Type B pancreatic cell (in vitro differentiated cells): ENCODE measurements around the gene STEAP3. TPM values are rescaled to one million over a fixed set of nuclear protein-coding genes. Genes with fewer than 3 reads are reported as not detected.

Source experiments
- DNase-seq: peaks from one replicate; pipeline ENCODE4 v3.0.0; 2021; ENCODE audit warnings: mixed read lengths; ENCODE audit not compliant: unreplicated experiment; ENCODE audit errors: extremely low spot score
- H3K27ac Mint-ChIP-seq: 2 replicates; pipeline ENCODE4 v1.8.0; 2021; ENCODE audit warnings: mild to moderate bottlenecking, mixed read lengths
- H3K27me3 Mint-ChIP-seq: 2 replicates; pipeline ENCODE4 v1.8.0; 2021; ENCODE audit warnings: mixed read lengths
- H3K36me3 Mint-ChIP-seq: 2 replicates; pipeline ENCODE4 v1.8.0; 2021; ENCODE audit warnings: mixed read lengths
- H3K4me1 Mint-ChIP-seq: one replicate; pipeline ENCODE4 v1.8.0; 2021; ENCODE audit warnings: mixed read lengths; ENCODE audit not compliant: unreplicated experiment
- H3K4me3 Mint-ChIP-seq: 2 replicates; pipeline ENCODE4 v1.8.0; 2021; ENCODE audit warnings: mild to moderate bottlenecking, mixed read lengths
- H3K9me3 Mint-ChIP-seq: 2 replicates; pipeline ENCODE4 v1.8.0; 2021; ENCODE audit warnings: mixed read lengths
- total RNA-seq: library from RNA; stranded (reverse); gene quantifications from 2 replicates; pipeline ENCODE4 v1.2.1, GENCODE V29; 2021; ENCODE audit warnings: low replicate concordance
- TF ChIP-seq, protein P1 (sequence below): fragments of 200-600 bp; sonication (generic); conservative IDR thresholded peaks from 2 replicates; pipeline ENCODE4 v1.5.0; 2021; ENCODE audit warnings: antibody characterized with exemption, mild to moderate bottlenecking

The STEAP3 gene
- total RNA-seq, 1 donor from 2014 or later = 19.0 TPM

DNA sequence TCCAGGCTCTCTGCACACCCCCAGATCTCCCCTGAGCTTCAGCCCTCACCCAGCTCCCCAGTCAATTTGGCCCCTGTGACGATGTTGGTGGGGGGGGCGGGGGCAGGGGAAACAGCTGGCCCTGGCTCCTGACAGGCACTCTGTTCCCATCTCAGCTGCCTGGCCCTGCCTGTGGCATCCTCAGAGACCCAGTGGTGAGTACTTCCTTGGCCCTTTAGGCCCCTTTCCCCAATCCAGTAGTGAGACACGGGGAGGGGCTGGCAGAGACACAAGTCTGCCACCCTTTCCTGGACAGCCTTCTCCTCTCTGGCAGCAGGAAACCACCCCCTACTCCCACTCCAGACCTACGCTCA is 45.8 kb upstream of the STEAP3 start:
- H3K4me3 Mint-ChIP-seq = no peak overlapping the region
- H3K36me3 Mint-ChIP-seq = no peaks in the 10 kb centered on the region
- TF ChIP-seq, protein P1, sequence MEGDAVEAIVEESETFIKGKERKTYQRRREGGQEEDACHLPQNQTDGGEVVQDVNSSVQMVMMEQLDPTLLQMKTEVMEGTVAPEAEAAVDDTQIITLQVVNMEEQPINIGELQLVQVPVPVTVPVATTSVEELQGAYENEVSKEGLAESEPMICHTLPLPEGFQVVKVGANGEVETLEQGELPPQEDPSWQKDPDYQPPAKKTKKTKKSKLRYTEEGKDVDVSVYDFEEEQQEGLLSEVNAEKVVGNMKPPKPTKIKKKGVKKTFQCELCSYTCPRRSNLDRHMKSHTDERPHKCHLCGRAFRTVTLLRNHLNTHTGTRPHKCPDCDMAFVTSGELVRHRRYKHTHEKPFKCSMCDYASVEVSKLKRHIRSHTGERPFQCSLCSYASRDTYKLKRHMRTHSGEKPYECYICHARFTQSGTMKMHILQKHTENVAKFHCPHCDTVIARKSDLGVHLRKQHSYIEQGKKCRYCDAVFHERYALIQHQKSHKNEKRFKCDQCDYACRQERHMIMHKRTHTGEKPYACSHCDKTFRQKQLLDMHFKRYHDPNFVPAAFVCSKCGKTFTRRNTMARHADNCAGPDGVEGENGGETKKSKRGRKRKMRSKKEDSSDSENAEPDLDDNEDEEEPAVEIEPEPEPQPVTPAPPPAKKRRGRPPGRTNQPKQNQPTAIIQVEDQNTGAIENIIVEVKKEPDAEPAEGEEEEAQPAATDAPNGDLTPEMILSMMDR = no peak
- H3K27me3 Mint-ChIP-seq = peaks cover 4% of the 10 kb centered on the region
- H3K9me3 Mint-ChIP-seq = no peaks in the 10 kb centered on the region
- no peaks in the 10 kb centered on the region for H3K4me1 Mint-ChIP-seq
- H3K27ac Mint-ChIP-seq = no peak overlapping the region
- DNase-seq = no peak

DNA sequence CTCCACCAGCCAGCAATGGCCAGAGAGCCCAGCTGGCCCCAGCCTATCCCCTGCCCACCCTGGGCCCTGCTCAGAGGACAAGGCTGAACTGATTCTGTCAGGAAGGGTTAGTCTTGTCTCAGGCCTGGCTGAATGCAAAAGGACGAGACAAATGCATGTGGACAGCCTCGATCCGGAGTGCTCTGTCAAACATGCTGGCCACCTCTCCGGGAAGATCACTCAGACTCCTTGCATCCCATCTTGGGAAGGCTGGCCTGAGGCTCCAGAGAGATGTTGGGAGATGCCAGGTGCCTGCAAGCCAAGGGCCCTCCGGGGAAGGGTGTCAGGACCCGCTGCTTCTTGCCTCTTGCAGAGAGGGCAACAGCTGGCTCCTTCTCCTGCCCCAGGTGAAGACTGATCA is 44.9 kb upstream of the STEAP3 start:
- no peaks in the 10 kb centered on the region for H3K4me1 Mint-ChIP-seq
- no peaks in the 10 kb centered on the region for H3K36me3 Mint-ChIP-seq
- peaks cover 4% of the 10 kb centered on the region for H3K27me3 Mint-ChIP-seq
- no peaks in the 10 kb centered on the region for H3K9me3 Mint-ChIP-seq
- H3K27ac Mint-ChIP-seq = no peak overlapping the region
- TF ChIP-seq, protein P1 = no peak
- no peak overlapping the region for H3K4me3 Mint-ChIP-seq
- DNase-seq = no peak

DNA sequence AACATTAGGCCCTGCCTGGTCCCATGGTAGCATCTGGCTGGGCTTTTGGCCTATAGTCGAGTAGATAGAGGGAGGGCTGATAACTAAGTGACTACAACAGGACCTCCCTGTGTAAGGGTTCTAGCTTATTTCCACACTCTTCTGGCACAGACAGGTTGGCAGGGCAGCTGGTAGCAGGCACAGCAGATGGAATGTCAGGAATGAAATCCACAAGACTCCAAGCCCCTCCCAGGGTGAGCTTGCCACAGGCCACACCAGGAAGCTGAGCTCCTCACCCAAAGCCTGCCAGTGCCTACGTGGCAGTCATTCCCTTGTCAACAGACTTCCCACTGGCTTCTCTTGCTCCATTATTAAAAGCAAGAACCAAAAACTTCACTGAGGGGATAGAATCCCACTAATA is 44.4 kb upstream of the STEAP3 start:
- TF ChIP-seq, protein P1 = no peak
- Mint-ChIP-seq H3K36me3 (no peaks in the 10 kb centered on the region), H3K27ac (no peak overlapping the region), H3K9me3 (no peaks in the 10 kb centered on the region), H3K4me3 (no peak overlapping the region), H3K4me1 (no peaks in the 10 kb centered on the region), H3K27me3 (peaks cover 6% of the 10 kb centered on the region)
- DNase-seq = no peak

DNA sequence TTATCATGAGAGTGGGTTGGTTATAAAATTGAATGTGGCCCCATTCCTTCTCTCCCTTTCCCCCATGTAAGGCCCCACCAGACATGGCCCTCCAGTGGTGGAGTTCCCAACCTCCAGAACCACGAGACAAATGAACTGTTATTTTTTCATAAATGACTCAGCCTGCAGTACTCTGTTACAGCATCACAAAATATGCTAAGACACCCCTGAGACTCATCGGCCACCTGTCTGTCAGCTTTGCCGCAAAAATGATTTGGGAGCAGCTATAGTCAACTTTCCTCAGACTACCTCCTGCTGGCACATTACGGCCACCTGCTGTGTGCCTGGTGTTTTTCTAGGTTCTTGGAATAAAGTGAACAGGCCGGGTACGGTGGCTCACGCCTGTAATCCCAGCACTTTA is 43.6 kb upstream of the STEAP3 start:
- TF ChIP-seq, protein P1 = no peak
- H3K36me3 Mint-ChIP-seq = no peaks in the 10 kb centered on the region
- no peaks in the 10 kb centered on the region for H3K9me3 Mint-ChIP-seq

DNA sequence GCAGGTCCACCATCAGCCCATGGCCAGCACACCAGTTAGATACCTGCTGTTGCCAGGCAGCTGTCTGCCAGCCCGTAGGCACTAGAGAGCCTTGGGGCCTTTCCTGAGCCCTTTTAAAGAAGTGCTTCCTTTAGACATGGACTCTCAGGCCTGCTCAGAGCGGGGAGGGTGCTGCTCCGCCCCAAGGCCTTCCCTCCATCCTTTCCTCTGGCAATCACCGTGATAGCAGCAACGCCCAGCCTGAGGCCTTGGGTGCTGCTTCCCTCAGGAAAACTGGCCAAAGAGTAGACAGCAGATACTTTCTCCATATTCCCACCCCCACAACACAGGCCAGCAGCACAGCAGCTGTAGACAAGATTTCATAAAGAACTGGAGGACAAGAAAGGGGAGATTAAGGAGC is 42.7 kb upstream of the STEAP3 start:
- TF ChIP-seq, protein P1 = no peak
- no peak overlapping the region for H3K4me3 Mint-ChIP-seq
- H3K36me3 Mint-ChIP-seq = no peaks in the 10 kb centered on the region
- no peaks in the 10 kb centered on the region for H3K9me3 Mint-ChIP-seq
- H3K27me3 Mint-ChIP-seq = peaks cover 3% of the 10 kb centered on the region
- DNase-seq = no peak
- no peaks in the 10 kb centered on the region for H3K4me1 Mint-ChIP-seq
- no peak overlapping the region for H3K27ac Mint-ChIP-seq

More for the DNA sequence above, 43.6 kb upstream of the STEAP3 start:
- Mint-ChIP-seq H3K27ac (no peak overlapping the region), H3K4me1 (no peaks in the 10 kb centered on the region), H3K27me3 (peaks cover 3% of the 10 kb centered on the region), H3K4me3 (no peak overlapping the region)
- DNase-seq = no peak

DNA sequence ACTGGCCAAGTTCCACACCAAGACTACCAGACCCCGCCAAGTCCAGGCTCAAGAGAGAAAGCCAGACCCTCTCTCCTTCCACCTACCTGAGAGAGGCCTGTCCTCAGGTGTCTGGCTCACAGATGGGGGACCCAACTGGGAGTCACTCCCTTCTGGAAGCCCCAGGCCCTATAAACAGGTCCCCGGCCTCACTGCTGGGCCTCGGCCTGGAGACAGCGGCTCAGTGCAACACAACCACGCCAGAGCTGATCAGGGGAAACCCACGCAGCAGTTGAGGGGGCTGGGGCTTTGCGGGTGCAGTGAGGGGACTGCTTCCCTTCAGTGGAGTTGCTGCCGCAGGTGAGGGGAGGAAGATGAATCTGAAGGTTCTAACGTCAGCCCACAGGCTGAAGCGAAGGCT is 42.2 kb upstream of the STEAP3 start:
- Mint-ChIP-seq H3K27ac (no peak overlapping the region), H3K9me3 (no peaks in the 10 kb centered on the region), H3K4me3 (no peak overlapping the region), H3K36me3 (no peaks in the 10 kb centered on the region), H3K27me3 (peaks cover 3% of the 10 kb centered on the region), H3K4me1 (no peaks in the 10 kb centered on the region)
- DNase-seq = no peak
- TF ChIP-seq, protein P1 = no peak
